B cell (primary cell): Measurements from ENCODE around the gene NDUFV3. TPM values are rescaled to one million over a fixed set of nuclear protein-coding genes. Genes with fewer than 3 reads are reported as not detected.

Experiments used
- ATAC-seq: fragments of 200-7000 bp; cut with Tn5 transposase; one replicate; pipeline ENCODE4 v1.10.0; 2021; ENCODE audit warnings: low read depth, mild to moderate bottlenecking, moderate number of reproducible peaks, moderate library complexity
- CTCF ChIA-PET: fragments of 350-600 bp; sonication (Branson Sonifier 250); formaldehyde crosslinking; loops from one replicate; lab custom pipeline; 2021; ENCODE audit warnings: antibody characterized with exemption, inconsistent platforms; lab: Charles Lee
- POLR2A ChIA-PET: fragments of 350-600 bp; sonication (Branson Sonifier 250); formaldehyde crosslinking; loops from one replicate; lab custom pipeline; 2021; ENCODE audit warnings: antibody characterized with exemption; lab: Charles Lee
- DNase-seq: peaks from one replicate; pipeline ENCODE4 v3.0.0; 2013
- H2AFZ ChIP-seq: 2 replicates; pipeline ENCODE4 v1.6.1; 2012; ENCODE audit warnings: mild to moderate bottlenecking, low read depth, low read length; ENCODE audit not compliant: insufficient read depth, poor library complexity, severe bottlenecking
- H3K27ac ChIP-seq, 2 donors: 1 replicate in 1 of 2; 2 replicates in 1 of 2; pipeline ENCODE4 v1.5.1; 2012 to 2013; ENCODE audit warnings: low read length in 2 of 2, mild to moderate bottlenecking in 2 of 2, moderate library complexity in 1 of 2
- H3K27me3 ChIP-seq, 4 experiments: fragments of 200-600 bp in 1 of 4; sonication (generic) in 1 of 4; replicated peaks in 1 of 4; 1 replicate in 2 of 4; 2 replicates in 2 of 4; pipeline versions ENCODE4 v1.6.1 to v1.7.0; 2013 to 2016; ENCODE audit warnings: low read length in 3 of 4, mild to moderate bottlenecking in 2 of 4, mixed read lengths in 1 of 4, moderate library complexity in 1 of 4; ENCODE audit not compliant: insufficient read depth in 4 of 4, control insufficient read depth in 3 of 4; ENCODE audit errors: control extremely low read depth in 1 of 4
- H3K36me3 ChIP-seq, 2 experiments: replicated peaks in 1 of 2; 1 replicate in 1 of 2; 2 replicates in 1 of 2; pipeline versions ENCODE4 v1.6.1 to v1.7.1; 2013; ENCODE audit warnings: low read length in 1 of 2; ENCODE audit not compliant: insufficient read depth in 2 of 2, control insufficient read depth in 1 of 2; ENCODE audit errors: control extremely low read depth in 1 of 2, extremely low read depth in 1 of 2
- H3K4me1 ChIP-seq, 2 donors: fragments of 200-600 bp in 1 of 2; sonication (generic) in 1 of 2; 1 replicate in 1 of 2; 2 replicates in 1 of 2; pipeline versions ENCODE4 v1.5.1 to v1.6.1; 2013 to 2017; ENCODE audit warnings: low read length in 2 of 2; ENCODE audit not compliant: control insufficient read depth in 2 of 2, insufficient read depth in 2 of 2
- H3K4me2 ChIP-seq: replicated peaks from 2 replicates; pipeline ENCODE3; 2012; ENCODE audit warnings: mild to moderate bottlenecking, low read depth, low read length; ENCODE audit not compliant: poor library complexity, severe bottlenecking
- H3K4me3 ChIP-seq, 5 experiments: fragments of 200-600 bp in 1 of 5; sonication (generic) in 1 of 5; 1 replicate in 3 of 5; 2 replicates in 2 of 5; pipeline versions ENCODE4 v1.5.1 to v1.7.0; 2011 to 2016; ENCODE audit warnings: low read length in 4 of 5, mild to moderate bottlenecking in 4 of 5, low read depth in 2 of 5, control low read depth in 1 of 5, moderate library complexity in 1 of 5; ENCODE audit not compliant: insufficient read depth in 1 of 5; ENCODE audit errors: control extremely low read depth in 1 of 5, extremely low read depth in 1 of 5
- H3K79me2 ChIP-seq: fragments of 200-600 bp; sonication (generic); one replicate; pipeline ENCODE4 v1.6.0; 2016; ENCODE audit warnings: low read length; ENCODE audit not compliant: control insufficient read depth, insufficient read depth
- H3K9ac ChIP-seq: fragments of 200-600 bp; sonication (generic); 2 replicates; pipeline ENCODE4 v1.6.1; 2017; ENCODE audit warnings: mild to moderate bottlenecking, low read length, moderate library complexity
- H3K9me3 ChIP-seq, 3 donors: one replicate each; pipeline versions ENCODE4 v1.6.1 to v1.7.1; 2013; ENCODE audit warnings: low read length in 2 of 3; ENCODE audit not compliant: control insufficient read depth in 2 of 3, insufficient read depth in 1 of 3; ENCODE audit errors: control extremely low read depth in 1 of 3
- H4K20me1 ChIP-seq: 2 replicates; pipeline ENCODE4 v1.6.0; 2012; ENCODE audit warnings: mild to moderate bottlenecking, low read length; ENCODE audit not compliant: insufficient read depth, control insufficient read depth, poor library complexity, severe bottlenecking
- H3K27ac Mint-ChIP-seq: one replicate; pipeline ENCODE4 v1.8.0; 2021; ENCODE audit warnings: mixed read lengths
- H3K27me3 Mint-ChIP-seq: one replicate; pipeline ENCODE4 v1.8.0; 2021; ENCODE audit warnings: mixed read lengths
- H3K4me1 Mint-ChIP-seq: one replicate; pipeline ENCODE4 v1.8.0; 2021; ENCODE audit warnings: mixed read lengths
- H3K4me3 Mint-ChIP-seq: one replicate; pipeline ENCODE4 v1.8.0; 2021; ENCODE audit warnings: mixed read lengths
- H3K9me3 Mint-ChIP-seq: one replicate; pipeline ENCODE4 v1.8.0; 2022; ENCODE audit warnings: mixed read lengths; ENCODE audit not compliant: insufficient read depth
- EZH2 ChIP-seq: IDR thresholded peaks from 2 replicates; pipeline ENCODE4 v1.6.1; 2012; ENCODE audit warnings: borderline replicate concordance, low read depth, mild to moderate bottlenecking, moderate library complexity, low read length; ENCODE audit not compliant: insufficient read depth, poor library complexity, severe bottlenecking
- WGBS: methylation state at CpG from one replicate; pipeline ENCODE4 v1.1.5; 2013; ENCODE audit warnings: missing lambda C conversion rate; ENCODE audit not compliant: insufficient coverage; 5-methylcytosine and 5-hydroxymethylcytosine counted together
- intact Hi-C: fragments of 100-400 bp; cut with micrococcal nuclease; formaldehyde crosslinking; loops from one replicate; pipeline ENCODE4 v1.10.0; 2022
- polyA plus RNA-seq: library from polyadenylated mRNA; depleted of rRNA; stranded (reverse); fragments of >200 nt; gene quantifications from 2 replicates; pipeline ENCODE4 v1.2.3, GENCODE V29; 2012
- total RNA-seq, 2 donors: library from RNA; stranded (reverse); fragments of 120-200 nt in 1 of 2; gene quantifications; 1 replicate in 1 of 2; 2 replicates in 1 of 2; pipeline versions ENCODE4 v1.2.3 to v1.2.4, GENCODE V29; 2013 to 2022
- TF ChIP-seq, protein P1 (sequence below): fragments of 200-600 bp; IDR thresholded peaks from one replicate; pipeline ENCODE4 v1.8.0; 2022; ENCODE audit warnings: antibody characterized with exemption, mild to moderate bottlenecking

The NDUFV3 gene
- total and polyA plus RNA-seq, 2 donors (not counting 1 experiment from before 2014, with no cell fraction given), result 14.0 to 29.7 TPM

DNA sequence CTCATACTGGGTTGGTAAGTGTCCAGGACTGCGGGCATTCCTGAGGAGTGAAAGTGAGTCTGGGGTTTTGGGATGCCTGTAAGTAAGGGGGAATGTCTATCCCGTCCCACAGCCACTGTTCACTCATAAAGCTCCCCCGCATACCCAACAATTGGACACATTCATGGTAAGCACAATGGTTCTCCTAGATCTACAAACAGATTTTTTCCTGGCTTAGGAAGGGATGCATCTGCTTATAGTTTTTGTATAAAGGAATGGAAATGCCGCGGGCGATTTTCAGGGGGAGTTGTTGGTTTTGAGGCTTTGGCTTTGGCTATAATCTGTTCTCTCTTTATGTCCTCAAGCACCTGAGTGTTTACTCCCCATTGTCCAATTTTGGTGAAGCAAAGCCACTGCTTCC, 25.2 kb downstream of the NDUFV3 start:
- no peak overlapping the region for H3K4me3 ChIP-seq
- DNase-seq (no peak), ATAC-seq (no peak)
- peaks cover under 1 to 2% of the 10 kb centered on the region in 2 donors for H3K4me1 ChIP-seq
- Mint-ChIP-seq H3K27ac (no peak overlapping the region), H3K27me3 (no peaks in the 10 kb centered on the region), H3K4me3 (no peak overlapping the region), H3K4me1 (peaks cover 2% of the 10 kb centered on the region), H3K9me3 (no peaks in the 10 kb centered on the region)
- WGBS, result no CpG with 5 or more reads among the region's 6 CpGs
- no peaks in the 10 kb centered on the region for H3K79me2 ChIP-seq
- H3K9me3 ChIP-seq, result no peaks in the 10 kb centered on the region
- TF ChIP-seq, protein P1, sequence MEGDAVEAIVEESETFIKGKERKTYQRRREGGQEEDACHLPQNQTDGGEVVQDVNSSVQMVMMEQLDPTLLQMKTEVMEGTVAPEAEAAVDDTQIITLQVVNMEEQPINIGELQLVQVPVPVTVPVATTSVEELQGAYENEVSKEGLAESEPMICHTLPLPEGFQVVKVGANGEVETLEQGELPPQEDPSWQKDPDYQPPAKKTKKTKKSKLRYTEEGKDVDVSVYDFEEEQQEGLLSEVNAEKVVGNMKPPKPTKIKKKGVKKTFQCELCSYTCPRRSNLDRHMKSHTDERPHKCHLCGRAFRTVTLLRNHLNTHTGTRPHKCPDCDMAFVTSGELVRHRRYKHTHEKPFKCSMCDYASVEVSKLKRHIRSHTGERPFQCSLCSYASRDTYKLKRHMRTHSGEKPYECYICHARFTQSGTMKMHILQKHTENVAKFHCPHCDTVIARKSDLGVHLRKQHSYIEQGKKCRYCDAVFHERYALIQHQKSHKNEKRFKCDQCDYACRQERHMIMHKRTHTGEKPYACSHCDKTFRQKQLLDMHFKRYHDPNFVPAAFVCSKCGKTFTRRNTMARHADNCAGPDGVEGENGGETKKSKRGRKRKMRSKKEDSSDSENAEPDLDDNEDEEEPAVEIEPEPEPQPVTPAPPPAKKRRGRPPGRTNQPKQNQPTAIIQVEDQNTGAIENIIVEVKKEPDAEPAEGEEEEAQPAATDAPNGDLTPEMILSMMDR, result no peak
- no peak for TF ChIP-seq EZH2
- intact Hi-C loops, result no loop called here
- ChIA-PET CTCF (interaction anchor here (1.0 kb wide), 1 partner anchor 73 kb away, joined by 3 read pairs; no protein-coding TSS in a partner anchor), POLR2A (no interaction called here)
- no peak overlapping the region for H3K9ac ChIP-seq
- no peaks in the 10 kb centered on the region for H3K27me3 ChIP-seq
- H2AFZ ChIP-seq, result no peak overlapping the region
- H4K20me1 ChIP-seq, result no peaks in the 10 kb centered on the region
- no peak overlapping the region for H3K4me2 ChIP-seq
- no peak overlapping the region for H3K27ac ChIP-seq
- H3K36me3 ChIP-seq, result no peaks in the 10 kb centered on the region

DNA sequence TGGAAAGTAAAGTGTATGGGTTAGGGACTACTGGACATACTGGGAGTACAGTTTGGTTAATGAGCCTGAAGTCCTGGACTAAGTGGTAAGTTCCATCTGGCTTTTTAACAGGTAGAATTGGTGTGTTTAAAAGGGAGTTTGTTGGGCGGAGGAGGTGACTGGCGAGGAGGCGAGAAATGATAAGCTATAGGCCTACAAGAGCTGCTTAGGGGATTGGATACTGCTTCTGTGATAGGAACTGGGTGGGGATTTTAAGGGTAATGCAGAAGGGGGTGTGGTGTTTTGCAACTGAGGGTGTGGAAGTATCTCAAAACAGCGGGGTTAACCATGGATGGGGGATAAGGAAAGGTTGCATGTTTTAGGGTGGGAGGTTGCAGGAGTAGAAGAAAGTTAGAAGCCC, 28.8 kb downstream of the NDUFV3 start:
- Histone ChIP-seq H3K4me3 (no peak overlapping the region), H3K9ac (no peak overlapping the region), H3K9me3 (no peaks in the 10 kb centered on the region), H3K27me3 (no peaks in the 10 kb centered on the region), H3K36me3 (no peaks in the 10 kb centered on the region), H3K79me2 (no peaks in the 10 kb centered on the region), H2AFZ (no peak overlapping the region), H3K4me1 (peaks cover 11 to 12% of the 10 kb centered on the region in 2 donors), H3K27ac (no peak overlapping the region), H3K4me2 (no peak overlapping the region), H4K20me1 (no peaks in the 10 kb centered on the region)
- H3K4me1 Mint-ChIP-seq, result peaks cover 14% of the 10 kb centered on the region
- no peak for ATAC-seq
- TF ChIP-seq EZH2, result no peak
- TF ChIP-seq, protein P1, result no peak
- no peak overlapping the region for H3K4me3 Mint-ChIP-seq
- no peak for DNase-seq
- no peaks in the 10 kb centered on the region for H3K9me3 Mint-ChIP-seq
- CTCF ChIA-PET, result interaction anchor here (0.6 kb wide), 1 partner anchor 94 kb away, joined by 3 read pairs; no protein-coding TSS in a partner anchor
- no peaks in the 10 kb centered on the region for H3K27me3 Mint-ChIP-seq
- intact Hi-C loops, result loop anchor here (10.0 kb wide), 1 partner anchor 327 kb away; no protein-coding TSS in a partner anchor
- POLR2A ChIA-PET, result no interaction called here
- WGBS, result 93% methylated on average over 4 of the region's 4 CpGs
- H3K27ac Mint-ChIP-seq, result no peak overlapping the region
